Glutamatergic neuron (in vitro differentiated cells): ENCODE data around the gene RIN1. TPM values are rescaled to one million over a fixed set of nuclear protein-coding genes. Genes with fewer than 3 reads are reported as not detected.

Source experiments
- DNase-seq: peaks from one replicate; pipeline ENCODE4 v3.0.0; 2022
- H3K27ac Mint-ChIP-seq: one replicate; pipeline ENCODE4 v1.8.0; 2020; ENCODE audit warnings: mild to moderate bottlenecking, mixed read lengths, inconsistent platforms; ENCODE audit not compliant: unreplicated experiment
- H3K27me3 Mint-ChIP-seq: one replicate; pipeline ENCODE4 v1.8.0; 2020; ENCODE audit warnings: mild to moderate bottlenecking, moderate library complexity, mixed read lengths, inconsistent platforms; ENCODE audit not compliant: unreplicated experiment
- H3K36me3 Mint-ChIP-seq: one replicate; pipeline ENCODE4 v1.8.0; 2020; ENCODE audit warnings: mild to moderate bottlenecking, mixed read lengths, inconsistent platforms; ENCODE audit not compliant: unreplicated experiment
- H3K4me1 Mint-ChIP-seq: one replicate; pipeline ENCODE4 v1.8.0; 2020; ENCODE audit warnings: mild to moderate bottlenecking, low read depth, mixed read lengths, inconsistent platforms; ENCODE audit not compliant: unreplicated experiment
- H3K4me3 Mint-ChIP-seq: one replicate; pipeline ENCODE4 v1.8.0; 2020; ENCODE audit warnings: mild to moderate bottlenecking, mixed read lengths, inconsistent platforms; ENCODE audit not compliant: unreplicated experiment
- H3K9me3 Mint-ChIP-seq: one replicate; pipeline ENCODE4 v1.8.0; 2020; ENCODE audit warnings: mild to moderate bottlenecking, moderate library complexity, mixed read lengths, inconsistent platforms; ENCODE audit not compliant: unreplicated experiment
- CTCF ChIP-seq: fragments of 200-600 bp; sonication (generic); IDR thresholded peaks from one replicate; pipeline ENCODE4 v1.5.0; 2021; ENCODE audit not compliant: partially characterized antibody, unreplicated experiment
- total RNA-seq: library from RNA; stranded (reverse); fragmentation: NEBNext Ultra II Directional; extraction: Animal tissue kit (Norgen Biotek cat#: 25700); gene quantifications from one replicate; pipeline ENCODE4 v1.2.1, GENCODE V29; 2021; ENCODE audit not compliant: unreplicated experiment

Gene RIN1
- total RNA-seq, 1 donor from 2014 or later: 1.9 TPM

GRCh38 chr11:66332371-66333219 lies 3.6 kb downstream of the RIN1 start:
- Mint-ChIP-seq H3K9me3 (no peaks in the 10 kb centered on the region), H3K27ac (peak overlapping the region; percentile 28), H3K27me3 (peaks cover 12% of the 10 kb centered on the region), H3K4me3 (no peak overlapping the region), H3K4me1 (peaks cover 15% of the 10 kb centered on the region), H3K36me3 (no peaks in the 10 kb centered on the region)
- no peak for DNase-seq
- TF ChIP-seq CTCF: no peak

GRCh38 chr11:66331542-66332370 lies 4.5 kb downstream of the RIN1 start:
- no peak for DNase-seq
- no peak for TF ChIP-seq CTCF
- Mint-ChIP-seq H3K27ac (no peak overlapping the region), H3K27me3 (peaks cover 12% of the 10 kb centered on the region), H3K9me3 (no peaks in the 10 kb centered on the region), H3K4me1 (peaks cover 16% of the 10 kb centered on the region), H3K4me3 (no peak overlapping the region), H3K36me3 (no peaks in the 10 kb centered on the region)

GRCh38 chr11:66330931-66331330 lies 5.3 kb downstream of the RIN1 start:
- Mint-ChIP-seq H3K27ac (no peak overlapping the region), H3K9me3 (peaks cover 2% of the 10 kb centered on the region), H3K4me1 (peaks cover 15% of the 10 kb centered on the region), H3K27me3 (peaks cover 12% of the 10 kb centered on the region), H3K36me3 (no peaks in the 10 kb centered on the region), H3K4me3 (no peak overlapping the region)
- DNase-seq: no peak
- TF ChIP-seq CTCF: no peak

GRCh38 chr11:66329165-66329673 lies 7.0 kb downstream of the RIN1 start:
- Mint-ChIP-seq H3K9me3 (peaks cover 13% of the 10 kb centered on the region), H3K27me3 (peaks cover 23% of the 10 kb centered on the region), H3K4me1 (peaks cover 23% of the 10 kb centered on the region), H3K36me3 (no peaks in the 10 kb centered on the region), H3K27ac (no peak overlapping the region), H3K4me3 (no peak overlapping the region)
- no peak for DNase-seq
- no peak for TF ChIP-seq CTCF
